Measurements from ENCODE around the gene AFP.

Gene AFP

DNA sequence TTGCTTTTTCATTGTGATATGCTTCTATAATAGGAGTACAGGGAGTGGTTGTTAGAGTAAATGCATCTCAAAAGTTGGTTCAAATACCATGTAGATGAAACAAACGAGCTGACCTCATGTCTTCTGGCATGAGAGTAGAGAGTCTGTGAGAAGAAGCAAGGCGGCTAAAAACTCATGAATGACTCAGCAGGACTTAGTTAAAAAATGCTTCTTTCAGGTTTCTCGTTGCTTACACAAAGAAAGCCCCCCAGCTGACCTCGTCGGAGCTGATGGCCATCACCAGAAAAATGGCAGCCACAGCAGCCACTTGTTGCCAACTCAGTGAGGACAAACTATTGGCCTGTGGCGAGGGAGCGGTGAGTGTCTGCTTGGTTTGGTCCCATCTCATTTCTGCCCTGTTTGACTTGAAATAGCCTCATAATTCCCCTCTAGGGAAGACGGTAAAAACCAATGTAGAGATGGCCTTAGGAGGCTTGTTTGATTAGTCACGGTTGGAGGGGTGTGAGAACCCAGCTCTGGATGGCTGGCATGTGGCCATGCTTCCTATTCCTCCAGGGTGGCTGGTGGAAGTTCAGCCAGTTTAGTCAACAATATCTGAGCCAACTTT lies 14.5 kb downstream of the AFP start:
- ChIA-PET CTCF (interaction anchor here (1.4 kb wide), 1 partner anchor 110 kb away, joined by 4 read pairs; no protein-coding TSS in a partner anchor), POLR2A (no interaction called here)
- DNase-seq (ENCODE audit: extremely low spot score), result no peak
- TF ChIP-seq LEF1 (IDR thresholded peaks at IDR 0.05; ENCODE audit: borderline replicate concordance) (no peak), L3MBTL2 (conservative IDR thresholded peaks at IDR 0.05) (no peak), FOXK2 (IDR thresholded peaks at IDR 0.05) (no peak), FOXM1 (IDR thresholded peaks at IDR 0.05; ENCODE audit: borderline replicate concordance) (no peak), ELF4 (IDR thresholded peaks at IDR 0.05) (no peak), FOXA1 (IDR thresholded peaks at IDR 0.05) (no peak), BHLHE40 (IDR thresholded peaks at IDR 0.05; ENCODE audit: borderline replicate concordance) (no peak), SUZ12 (IDR thresholded peaks at IDR 0.05) (no peak), ARNT (IDR thresholded peaks at IDR 0.05) (no peak), TARDBP (IDR thresholded peaks at IDR 0.05) (no peak), NFRKB (IDR thresholded peaks at IDR 0.05) (no peak), CTBP1 (IDR thresholded peaks at IDR 0.05; ENCODE audit: borderline replicate concordance) (no peak), ZNF384 (IDR thresholded peaks at IDR 0.05) (no peak), SP1 (IDR thresholded peaks at IDR 0.05) (no peak), HDGF (IDR thresholded peaks at IDR 0.05; ENCODE audit: borderline replicate concordance) (no peak)
- TF ChIP-seq, protein P1, sequence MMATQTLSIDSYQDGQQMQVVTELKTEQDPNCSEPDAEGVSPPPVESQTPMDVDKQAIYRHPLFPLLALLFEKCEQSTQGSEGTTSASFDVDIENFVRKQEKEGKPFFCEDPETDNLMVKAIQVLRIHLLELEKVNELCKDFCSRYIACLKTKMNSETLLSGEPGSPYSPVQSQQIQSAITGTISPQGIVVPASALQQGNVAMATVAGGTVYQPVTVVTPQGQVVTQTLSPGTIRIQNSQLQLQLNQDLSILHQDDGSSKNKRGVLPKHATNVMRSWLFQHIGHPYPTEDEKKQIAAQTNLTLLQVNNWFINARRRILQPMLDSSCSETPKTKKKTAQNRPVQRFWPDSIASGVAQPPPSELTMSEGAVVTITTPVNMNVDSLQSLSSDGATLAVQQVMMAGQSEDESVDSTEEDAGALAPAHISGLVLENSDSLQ (IDR thresholded peaks at IDR 0.05), result no peak

DNA sequence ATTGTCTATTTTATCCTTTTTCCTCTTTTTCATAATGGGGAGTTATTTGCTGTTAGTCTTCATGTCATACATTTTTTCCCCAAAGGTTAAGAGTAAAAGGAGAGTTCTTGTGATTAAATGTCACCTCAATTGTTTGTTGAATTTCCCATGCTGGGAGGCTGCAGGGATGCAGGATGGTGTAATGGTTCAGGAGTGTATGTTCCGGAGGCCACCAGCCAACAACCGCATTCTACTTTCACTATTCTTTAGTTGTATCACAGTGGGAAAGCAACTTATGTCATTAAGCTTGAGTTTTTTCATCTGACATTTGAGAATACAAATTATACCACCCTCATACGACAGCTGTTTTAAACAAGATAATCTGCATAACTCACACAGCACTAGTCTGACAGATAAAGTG lies 15.4 kb downstream of the AFP start:
- TF ChIP-seq, protein P1 (IDR thresholded peaks at IDR 0.05), result 0 out of 2 replicates have a peak, but pooled peaks have one; percentile 33
- TF ChIP-seq TARDBP (IDR thresholded peaks at IDR 0.05) (no peak), FOXA1 (IDR thresholded peaks at IDR 0.05) (no peak)
- CTCF ChIA-PET, result interaction anchor here (1.4 kb wide), 1 partner anchor 110 kb away, joined by 4 read pairs; no protein-coding TSS in a partner anchor
- POLR2A ChIA-PET, result no interaction called here
- no peak for DNase-seq (ENCODE audit: extremely low spot score)

DNA sequence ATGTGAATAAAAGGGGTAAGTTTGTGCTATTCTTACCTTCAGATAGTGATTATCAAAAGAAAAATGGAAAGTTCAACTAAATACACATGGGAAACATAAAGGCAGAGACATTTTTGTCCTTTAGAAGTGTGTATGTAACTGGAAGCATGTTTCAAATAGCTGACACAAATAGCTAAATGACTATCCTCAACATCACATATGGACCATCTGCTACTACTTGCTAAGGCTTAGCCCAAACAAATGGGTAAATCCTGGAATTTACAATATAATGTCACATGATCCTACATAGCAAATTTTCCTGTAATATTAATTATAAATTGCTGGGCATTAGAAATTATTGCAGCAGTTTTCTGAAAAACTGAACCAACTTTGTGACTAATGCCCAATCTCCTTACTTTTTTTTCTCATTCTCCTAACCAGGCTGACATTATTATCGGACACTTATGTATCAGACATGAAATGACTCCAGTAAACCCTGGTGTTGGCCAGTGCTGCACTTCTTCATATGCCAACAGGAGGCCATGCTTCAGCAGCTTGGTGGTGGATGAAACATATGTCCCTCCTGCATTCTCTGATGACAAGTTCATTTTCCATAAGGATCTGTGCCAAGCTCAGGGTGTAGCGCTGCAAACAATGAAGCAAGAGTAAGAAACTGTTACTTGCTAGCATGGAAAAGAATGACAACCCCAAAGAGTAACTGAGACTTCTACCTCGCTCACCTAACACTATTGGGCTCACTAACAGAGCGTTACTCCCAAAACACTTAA lies 16.1 kb downstream of the AFP start:
- TF ChIP-seq BHLHE40 (IDR thresholded peaks at IDR 0.05; ENCODE audit: borderline replicate concordance) (no peak), L3MBTL2 (conservative IDR thresholded peaks at IDR 0.05) (no peak), FOXK2 (IDR thresholded peaks at IDR 0.05) (no peak), ARNT (IDR thresholded peaks at IDR 0.05) (no peak), FOXA1 (IDR thresholded peaks at IDR 0.05) (no peak), SUZ12 (IDR thresholded peaks at IDR 0.05) (no peak), NFRKB (IDR thresholded peaks at IDR 0.05) (no peak), ZNF384 (IDR thresholded peaks at IDR 0.05) (no peak), ELF4 (IDR thresholded peaks at IDR 0.05) (no peak), TARDBP (IDR thresholded peaks at IDR 0.05) (no peak), LEF1 (IDR thresholded peaks at IDR 0.05; ENCODE audit: borderline replicate concordance) (no peak)
- no peak for DNase-seq (ENCODE audit: extremely low spot score)
- ChIA-PET CTCF (no interaction called here), POLR2A (no interaction called here)

DNA sequence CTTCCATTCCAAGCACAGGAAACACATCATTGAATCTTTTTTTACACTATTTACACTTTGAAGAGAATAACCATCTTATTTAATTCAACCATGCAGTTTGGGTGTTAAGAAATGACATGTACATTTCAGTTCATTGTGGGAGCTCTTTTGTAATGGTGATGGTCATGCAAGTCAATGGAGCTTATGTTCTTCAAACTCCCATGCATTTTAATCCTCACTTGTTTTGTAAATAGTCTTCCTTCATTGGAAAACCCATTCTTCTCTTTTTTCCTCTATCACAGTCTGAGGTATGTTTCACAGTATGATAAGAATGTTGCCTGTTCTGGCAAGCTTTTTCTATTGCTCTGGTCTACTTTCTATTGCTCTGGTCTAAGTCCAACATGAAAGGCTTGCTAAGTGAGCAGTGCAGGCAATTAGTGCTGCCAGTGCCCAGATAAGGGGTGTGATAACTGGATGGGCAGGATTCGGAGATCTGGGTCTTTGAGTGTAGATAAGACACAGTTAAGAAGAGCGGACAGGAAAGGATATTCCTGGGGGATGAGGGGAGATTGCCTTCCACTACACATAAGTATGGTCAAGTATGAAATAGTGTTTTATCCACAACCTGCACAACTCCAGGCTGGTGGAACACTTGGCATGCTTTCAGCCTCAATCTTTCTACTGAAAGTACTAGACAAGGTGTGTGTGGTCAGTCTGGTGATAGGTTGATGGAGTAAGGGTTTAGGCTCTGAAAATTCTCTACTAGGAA lies 17.1 kb downstream of the AFP start:
- POLR2A ChIA-PET, result no interaction called here
- no peak for TF ChIP-seq BHLHE40 (IDR thresholded peaks at IDR 0.05; ENCODE audit: borderline replicate concordance)
- no peak for TF ChIP-seq ARNT (IDR thresholded peaks at IDR 0.05)
- TF ChIP-seq, protein P1 (IDR thresholded peaks at IDR 0.05), result no peak
- TF ChIP-seq SP1 (IDR thresholded peaks at IDR 0.05), result no peak
- TF ChIP-seq ELF4 (IDR thresholded peaks at IDR 0.05), result no peak
- TF ChIP-seq TARDBP (IDR thresholded peaks at IDR 0.05), result no peak
- no peak for TF ChIP-seq FOXK2 (IDR thresholded peaks at IDR 0.05)
- DNase-seq (ENCODE audit: extremely low spot score), result no peak
- CTCF ChIA-PET, result no interaction called here

DNA sequence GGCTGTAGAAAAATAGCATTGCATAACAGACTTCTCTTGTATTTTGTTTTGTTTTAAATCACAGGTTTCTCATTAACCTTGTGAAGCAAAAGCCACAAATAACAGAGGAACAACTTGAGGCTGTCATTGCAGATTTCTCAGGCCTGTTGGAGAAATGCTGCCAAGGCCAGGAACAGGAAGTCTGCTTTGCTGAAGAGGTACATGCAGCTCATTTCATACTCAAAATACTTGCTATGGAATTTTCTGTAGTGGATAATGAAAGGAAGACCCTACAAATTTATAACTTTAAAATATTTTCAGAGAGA lies 17.6 kb downstream of the AFP start:
- TF ChIP-seq ELF4 (IDR thresholded peaks at IDR 0.05) (no peak), ZNF384 (IDR thresholded peaks at IDR 0.05) (no peak), HDGF (IDR thresholded peaks at IDR 0.05; ENCODE audit: borderline replicate concordance) (no peak), FOXA1 (IDR thresholded peaks at IDR 0.05) (no peak)
- no peak for DNase-seq (ENCODE audit: extremely low spot score)
- ChIA-PET CTCF (no interaction called here), POLR2A (no interaction called here)

DNA sequence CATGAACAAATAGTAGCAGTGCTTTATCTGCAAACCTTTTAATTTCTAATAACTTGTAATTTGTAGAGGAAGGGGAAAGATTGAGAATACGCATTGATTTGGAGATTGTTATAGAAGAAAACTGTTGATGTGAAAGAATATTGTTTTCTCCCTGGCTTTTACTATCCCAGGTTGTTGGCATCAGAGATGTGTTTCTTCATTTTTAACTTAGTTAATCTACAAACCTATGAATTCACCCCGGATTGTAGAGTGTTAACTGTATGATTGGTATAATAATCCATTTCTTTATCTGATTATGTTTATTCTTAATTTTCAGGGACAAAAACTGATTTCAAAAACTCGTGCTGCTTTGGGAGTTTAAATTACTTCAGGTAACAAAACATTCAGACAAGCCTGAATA lies 18.9 kb downstream of the AFP start:
- no peak for DNase-seq (ENCODE audit: extremely low spot score)
- TF ChIP-seq ZNF384 (IDR thresholded peaks at IDR 0.05) (no peak), FOXA1 (IDR thresholded peaks at IDR 0.05) (no peak), CTBP1 (IDR thresholded peaks at IDR 0.05; ENCODE audit: borderline replicate concordance) (no peak), BHLHE40 (IDR thresholded peaks at IDR 0.05; ENCODE audit: borderline replicate concordance) (no peak), SUZ12 (IDR thresholded peaks at IDR 0.05) (no peak)
- CTCF ChIA-PET, result no interaction called here
- POLR2A ChIA-PET, result no interaction called here

Data from HEK293T (cell line).